Stimulated activated memory B cell treated with anti-CD40 and anti-IgM and Interleukin-4, amounts not matched to agents 10 μg/mL and 1 μg/mL and 100 μg/mL, for 72 hours (primary cell): ENCODE results near the gene DUSP23.

Experiments used
- ATAC-seq: fragments of 150-1000 bp; cut with Tn5 transposase; 2 replicates; pipeline ENCODE4 v1.10.0; 2021
- H3K27ac Mint-ChIP-seq: one replicate; pipeline ENCODE4 v1.8.0; 2022; ENCODE audit warnings: mild to moderate bottlenecking, mixed read lengths
- H3K27me3 Mint-ChIP-seq: one replicate; pipeline ENCODE4 v1.8.0; 2022; ENCODE audit warnings: mixed read lengths
- H3K36me3 Mint-ChIP-seq: one replicate; pipeline ENCODE4 v1.8.0; 2022; ENCODE audit warnings: mixed read lengths
- H3K4me1 Mint-ChIP-seq: one replicate; pipeline ENCODE4 v1.8.0; 2022; ENCODE audit warnings: mixed read lengths
- H3K4me3 Mint-ChIP-seq: one replicate; pipeline ENCODE4 v1.8.0; 2022; ENCODE audit warnings: mild to moderate bottlenecking, moderate library complexity, mixed read lengths
- H3K9me3 Mint-ChIP-seq: one replicate; pipeline ENCODE4 v1.8.0; 2022; ENCODE audit warnings: mixed read lengths

DUSP23 gene

DNA sequence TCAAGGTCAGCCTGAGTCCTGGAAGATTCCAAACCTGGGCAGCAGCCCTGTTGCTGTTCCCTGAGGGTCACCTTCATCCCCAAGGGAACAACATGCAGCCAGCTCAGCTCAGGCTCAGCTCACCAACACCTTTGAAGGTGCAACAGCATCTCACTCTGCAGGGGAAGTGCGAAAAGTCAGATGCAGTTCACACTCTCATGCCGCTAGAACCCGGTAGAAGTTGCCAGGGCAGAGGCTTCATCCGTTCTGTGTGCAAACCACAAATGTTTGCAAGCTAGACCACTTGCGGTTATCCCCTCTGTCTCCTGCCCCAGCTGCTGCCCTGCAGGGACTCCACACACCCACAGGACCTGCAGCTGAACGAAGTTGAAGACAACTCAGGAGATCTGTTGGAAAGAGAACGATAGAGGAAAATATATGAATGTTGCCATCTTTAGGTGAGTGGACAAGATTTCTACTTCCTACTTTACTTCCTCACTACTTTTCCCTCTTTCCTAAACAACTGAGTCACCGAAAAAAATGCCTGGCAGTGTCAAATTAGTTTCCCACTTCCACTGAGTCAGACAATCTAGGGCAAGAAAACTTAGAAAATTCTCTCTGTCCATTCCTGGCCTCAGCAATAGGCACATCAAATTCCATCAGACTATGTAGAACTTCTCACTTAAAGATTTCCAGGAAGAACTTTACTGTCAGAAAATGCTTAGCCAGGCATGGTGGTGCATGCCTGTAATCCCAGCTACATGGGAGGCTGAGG lies 19.6 kb downstream of the DUSP23 start:
- peaks cover 11% of the 10 kb centered on the region for H3K4me1 Mint-ChIP-seq
- ATAC-seq = peak; percentile 56
- no peaks in the 10 kb centered on the region for H3K36me3 Mint-ChIP-seq
- peaks cover 38% of the 10 kb centered on the region for H3K27me3 Mint-ChIP-seq
- H3K27ac Mint-ChIP-seq = no peak overlapping the region
- H3K9me3 Mint-ChIP-seq = no peaks in the 10 kb centered on the region
- H3K4me3 Mint-ChIP-seq = no peak overlapping the region

DNA sequence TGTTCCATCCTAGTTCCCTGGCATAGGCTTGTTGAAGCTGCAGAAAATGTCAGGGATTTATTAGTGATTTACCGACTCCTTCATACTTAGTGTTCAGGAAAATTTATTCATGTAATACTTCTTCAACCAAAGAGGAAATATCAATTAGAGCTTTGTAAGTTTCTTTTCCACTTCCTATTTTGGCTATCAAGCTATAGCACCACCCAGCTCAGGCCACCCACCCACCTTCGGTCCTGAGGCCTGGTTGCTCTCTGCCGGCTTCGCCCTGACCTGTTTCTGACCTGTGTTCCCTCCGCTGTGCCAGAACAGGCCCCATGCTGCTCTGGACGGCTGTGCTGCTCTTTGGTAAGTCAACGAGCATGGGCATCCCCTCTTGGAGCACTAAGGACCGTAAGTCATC lies 21.3 kb downstream of the DUSP23 start, which contains the start of gene FCRL6:
Gene FCRL6 (plus strand): TSS at position 250 of the 400 bp plus-strand sequence. CDS start 65 bp downstream, at position 315.
- no peaks in the 10 kb centered on the region for H3K36me3 Mint-ChIP-seq
- H3K9me3 Mint-ChIP-seq = no peaks in the 10 kb centered on the region
- peaks cover 11% of the 10 kb centered on the region for H3K4me1 Mint-ChIP-seq
- no peak for ATAC-seq
- no peak within 1 kb of the TSS for H3K4me3 Mint-ChIP-seq
- H3K27ac Mint-ChIP-seq = no peak within 1 kb of the TSS
- H3K27me3 Mint-ChIP-seq = peaks cover 55% of the 10 kb centered on the region

GRCh38 chr1:159803956-159804689 lies 23.4 kb downstream of the DUSP23 start:
- H3K4me1 Mint-ChIP-seq = peaks cover 11% of the 10 kb centered on the region
- no peak overlapping the region for H3K4me3 Mint-ChIP-seq
- no peaks in the 10 kb centered on the region for H3K9me3 Mint-ChIP-seq
- no peak overlapping the region for H3K27ac Mint-ChIP-seq
- H3K36me3 Mint-ChIP-seq = no peaks in the 10 kb centered on the region
- ATAC-seq = no peak
- peaks cover 73% of the 10 kb centered on the region for H3K27me3 Mint-ChIP-seq

GRCh38 chr1:159804924-159805323 lies 24.2 kb downstream of the DUSP23 start:
- no peak for ATAC-seq
- H3K4me3 Mint-ChIP-seq = no peak overlapping the region
- no peak overlapping the region for H3K27ac Mint-ChIP-seq
- peaks cover 76% of the 10 kb centered on the region for H3K27me3 Mint-ChIP-seq
- H3K4me1 Mint-ChIP-seq = peaks cover 9% of the 10 kb centered on the region
- no peaks in the 10 kb centered on the region for H3K9me3 Mint-ChIP-seq
- H3K36me3 Mint-ChIP-seq = no peaks in the 10 kb centered on the region

DNA sequence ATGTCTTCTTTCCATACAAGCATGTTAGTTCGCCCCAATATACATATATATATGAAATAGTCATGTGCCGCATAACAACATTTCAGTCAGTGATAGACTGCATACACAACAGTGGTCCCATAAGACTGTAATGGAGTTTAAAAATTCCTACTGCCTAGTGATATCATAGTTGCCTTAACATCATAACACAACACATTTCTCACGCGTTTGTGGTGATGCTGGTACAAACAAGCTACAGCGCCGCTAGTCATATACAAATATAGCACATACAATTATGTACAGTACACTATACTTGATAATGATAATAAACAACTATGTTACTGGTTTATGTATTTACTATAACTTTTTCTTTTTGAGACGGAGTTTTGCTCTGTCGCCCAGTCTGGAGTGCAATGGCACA lies 35.2 kb downstream of the DUSP23 start:
- no peaks in the 10 kb centered on the region for H3K27me3 Mint-ChIP-seq
- H3K4me1 Mint-ChIP-seq = no peaks in the 10 kb centered on the region
- no peak overlapping the region for H3K4me3 Mint-ChIP-seq
- H3K9me3 Mint-ChIP-seq = no peaks in the 10 kb centered on the region
- no peak overlapping the region for H3K27ac Mint-ChIP-seq
- H3K36me3 Mint-ChIP-seq = no peaks in the 10 kb centered on the region
- ATAC-seq = no peak

GRCh38 chr1:159817276-159818041 lies 36.7 kb downstream of the DUSP23 start:
- Mint-ChIP-seq H3K4me3 (no peak overlapping the region), H3K36me3 (no peaks in the 10 kb centered on the region), H3K27ac (no peak overlapping the region), H3K4me1 (no peaks in the 10 kb centered on the region), H3K27me3 (peaks cover 9% of the 10 kb centered on the region), H3K9me3 (no peaks in the 10 kb centered on the region)
- ATAC-seq = no peak

DNA sequence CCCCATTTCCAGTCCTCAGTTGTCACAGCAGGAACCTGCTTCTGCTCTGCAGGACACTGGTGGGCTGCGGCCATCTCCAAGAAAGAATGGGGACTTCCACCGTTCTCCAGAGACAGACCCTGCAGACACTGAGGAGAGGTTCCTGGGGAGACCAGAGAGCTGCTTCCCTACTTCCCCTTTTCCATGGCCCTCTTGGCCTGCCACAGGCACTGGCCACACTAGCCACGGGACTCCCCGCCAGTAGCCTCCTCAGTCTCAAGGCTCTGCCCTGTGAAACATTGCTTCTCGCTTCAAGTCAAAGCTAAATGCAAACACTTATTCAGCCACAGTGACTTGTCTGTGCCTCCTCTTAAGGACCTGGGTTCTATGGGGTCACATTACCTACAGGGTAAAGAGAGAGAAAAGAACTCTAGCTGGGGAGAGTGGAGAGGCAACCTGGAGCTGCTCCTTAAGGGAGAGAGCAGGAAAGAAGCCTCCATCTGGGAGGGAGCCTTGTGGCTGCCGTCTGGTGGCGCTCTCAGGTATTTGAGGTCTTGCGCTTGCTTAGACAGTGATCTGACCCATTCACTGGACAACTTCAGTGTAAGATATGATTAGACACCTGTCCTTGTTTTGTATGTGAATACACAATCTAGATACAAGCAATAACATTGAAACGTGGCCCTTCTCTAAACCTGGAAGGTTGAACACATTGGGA lies 40.6 kb downstream of the DUSP23 start:
- Mint-ChIP-seq H3K27ac (no peak overlapping the region), H3K4me1 (peaks cover 6% of the 10 kb centered on the region), H3K27me3 (peaks cover 48% of the 10 kb centered on the region)

DNA sequence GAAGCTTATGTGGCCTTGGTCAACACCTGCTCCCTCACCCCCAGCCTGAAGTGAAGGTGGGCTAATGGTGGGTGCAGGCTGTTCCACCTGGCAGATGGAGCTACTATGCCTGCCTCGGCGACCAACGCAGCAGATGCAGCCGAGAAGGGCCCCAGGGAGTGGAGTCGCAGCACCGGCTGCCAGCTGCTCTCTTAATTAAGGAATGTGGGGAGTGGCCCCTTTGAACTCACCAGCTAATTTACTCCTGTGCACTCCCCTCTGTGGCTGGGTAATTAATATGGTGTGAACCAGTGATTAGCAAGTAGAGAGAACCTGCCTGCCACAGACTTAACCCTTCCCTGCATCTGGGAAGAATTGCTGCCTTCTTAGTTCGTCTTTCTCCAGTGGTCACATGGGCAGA lies 42.6 kb downstream of the DUSP23 start:
- Mint-ChIP-seq H3K9me3 (no peaks in the 10 kb centered on the region), H3K27ac (no peak overlapping the region), H3K4me3 (no peak overlapping the region), H3K27me3 (peaks cover 58% of the 10 kb centered on the region), H3K4me1 (peaks cover 16% of the 10 kb centered on the region), H3K36me3 (no peaks in the 10 kb centered on the region)
- no peak for ATAC-seq

More for the DNA sequence above, 40.6 kb downstream of the DUSP23 start:
- no peaks in the 10 kb centered on the region for H3K9me3 Mint-ChIP-seq
- no peak overlapping the region for H3K4me3 Mint-ChIP-seq
- ATAC-seq = no peak
- H3K36me3 Mint-ChIP-seq = no peaks in the 10 kb centered on the region

- Mint-ChIP-seq H3K9me3 (no peaks in the 10 kb centered on the region), H3K27me3 (peaks cover 58% of the 10 kb centered on the region)
Measured at GRCh38 chr1:159825564-159825963, 44.8 kb downstream of the DUSP23 start.

DNA sequence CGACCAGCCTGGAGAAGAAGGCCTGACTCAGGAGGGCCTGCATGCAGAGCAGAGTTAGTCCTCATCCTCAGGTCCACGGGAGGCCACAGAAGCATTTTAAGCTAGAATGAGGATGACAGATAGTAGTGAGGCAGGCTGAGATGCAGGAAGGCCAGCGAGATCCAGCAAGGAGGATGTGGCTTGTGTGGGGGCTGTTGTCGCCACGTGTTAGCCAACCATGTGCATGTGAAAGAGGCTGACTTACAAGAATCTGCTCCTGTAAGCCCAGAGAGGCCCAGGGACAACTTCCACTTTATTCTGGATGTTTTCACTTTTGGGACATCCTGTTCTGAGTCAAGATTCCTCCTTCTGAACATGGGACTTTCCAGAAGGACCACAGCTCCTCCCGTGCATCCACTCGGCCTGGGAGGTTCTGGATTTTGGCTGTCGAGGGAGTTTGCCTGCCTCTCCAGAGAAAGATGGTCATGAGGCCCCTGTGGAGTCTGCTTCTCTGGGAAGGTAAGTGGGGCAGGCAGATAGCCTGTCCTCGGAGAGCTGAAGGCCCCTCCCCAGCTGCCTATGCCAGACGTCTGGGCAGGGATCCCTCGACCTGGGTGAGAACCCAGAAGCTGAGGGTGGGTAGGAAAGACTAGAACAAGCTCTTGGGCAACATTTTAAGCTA lies 45.8 kb downstream of the DUSP23 start, which contains the start of gene SLAMF8:
Gene SLAMF8 (plus strand): TSS at position 433 of the 661 bp plus-strand sequence. CDS start 26 bp downstream, at position 459.
- Mint-ChIP-seq H3K27ac (no peak within 1 kb of the TSS), H3K9me3 (no peaks in the 10 kb centered on the region), H3K4me3 (no peak within 1 kb of the TSS), H3K4me1 (peaks cover 28% of the 10 kb centered on the region), H3K27me3 (peaks cover 57% of the 10 kb centered on the region), H3K36me3 (no peaks in the 10 kb centered on the region)
- ATAC-seq = no peak

More at GRCh38 chr1:159825564-159825963, 44.8 kb downstream of the DUSP23 start:
- no peak overlapping the region for H3K27ac Mint-ChIP-seq
- H3K4me3 Mint-ChIP-seq = no peak overlapping the region
- H3K4me1 Mint-ChIP-seq = peaks cover 28% of the 10 kb centered on the region
- no peaks in the 10 kb centered on the region for H3K36me3 Mint-ChIP-seq
- no peak for ATAC-seq

DNA sequence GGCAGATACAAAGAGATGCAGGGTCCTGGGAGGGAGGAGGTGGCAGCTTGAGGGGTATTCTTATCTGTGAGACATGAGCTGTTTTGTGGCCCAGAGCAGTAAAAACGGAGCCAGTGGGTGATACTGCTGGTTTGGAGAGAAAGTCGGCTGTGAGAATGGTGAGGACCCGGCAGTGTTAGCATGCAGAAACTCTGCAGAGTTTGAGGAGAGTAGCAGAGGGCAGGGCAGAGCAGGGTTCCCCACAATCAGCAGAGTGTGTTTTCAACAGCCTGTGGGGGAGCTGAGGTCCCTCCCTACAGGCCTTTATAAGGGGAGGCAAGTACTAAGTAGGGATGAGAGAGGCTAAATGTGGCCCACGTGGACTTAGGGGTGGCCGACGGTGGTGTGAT lies 46.3 kb downstream of the DUSP23 start:
- ATAC-seq = no peak
- H3K9me3 Mint-ChIP-seq = no peaks in the 10 kb centered on the region
- H3K4me1 Mint-ChIP-seq = peaks cover 28% of the 10 kb centered on the region
- H3K27ac Mint-ChIP-seq = no peak overlapping the region
- H3K27me3 Mint-ChIP-seq = peaks cover 52% of the 10 kb centered on the region
- no peak overlapping the region for H3K4me3 Mint-ChIP-seq
- no peaks in the 10 kb centered on the region for H3K36me3 Mint-ChIP-seq

- H3K4me1 Mint-ChIP-seq = peaks cover 28% of the 10 kb centered on the region
- ATAC-seq = no peak
- H3K27me3 Mint-ChIP-seq = peaks cover 48% of the 10 kb centered on the region
- H3K36me3 Mint-ChIP-seq = no peaks in the 10 kb centered on the region
- H3K27ac Mint-ChIP-seq = no peak overlapping the region
- no peak overlapping the region for H3K4me3 Mint-ChIP-seq
- no peaks in the 10 kb centered on the region for H3K9me3 Mint-ChIP-seq
Measured at GRCh38 chr1:159827549-159827948, 46.8 kb downstream of the DUSP23 start.

- H3K27me3 Mint-ChIP-seq = peaks cover 41% of the 10 kb centered on the region
- no peak overlapping the region for H3K4me3 Mint-ChIP-seq
- ATAC-seq = no peak
- peaks cover 28% of the 10 kb centered on the region for H3K4me1 Mint-ChIP-seq
- H3K9me3 Mint-ChIP-seq = no peaks in the 10 kb centered on the region
- no peak overlapping the region for H3K27ac Mint-ChIP-seq
- H3K36me3 Mint-ChIP-seq = no peaks in the 10 kb centered on the region
Measured at GRCh38 chr1:159828176-159828575, 47.4 kb downstream of the DUSP23 start.

DNA sequence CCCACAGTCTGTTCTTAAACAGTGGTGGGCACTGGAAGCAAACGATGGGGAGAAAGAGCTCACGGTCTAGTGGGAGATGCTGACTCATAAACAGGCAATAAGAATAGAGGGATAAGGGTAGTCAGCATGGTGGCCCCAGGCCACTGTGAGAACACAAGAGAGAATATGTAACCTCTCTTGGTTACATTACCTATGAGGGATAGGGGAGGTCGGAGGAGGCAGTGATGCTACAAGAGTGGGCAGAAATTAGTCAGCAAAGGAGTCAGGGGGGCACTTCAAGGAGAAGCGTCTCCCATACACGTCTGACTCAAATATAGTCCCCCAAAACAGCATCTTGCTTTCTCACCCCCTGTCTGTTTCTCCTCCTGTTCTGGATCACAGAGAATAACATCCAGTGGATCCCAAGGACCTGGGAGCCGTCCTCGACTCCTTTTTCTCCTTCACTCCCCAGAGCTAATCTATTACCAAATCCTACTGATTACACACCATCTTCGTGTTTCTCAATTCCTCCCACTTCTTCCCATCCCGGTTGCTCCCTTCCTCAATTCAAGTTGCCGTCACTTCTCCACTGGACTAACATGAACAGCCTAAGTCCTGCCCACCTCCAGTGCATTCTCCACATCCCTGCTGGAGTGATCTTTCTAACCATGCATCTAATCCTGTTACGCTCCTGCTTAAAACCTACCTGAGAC lies 48.0 kb downstream of the DUSP23 start:
- no peak for ATAC-seq
- H3K9me3 Mint-ChIP-seq = no peaks in the 10 kb centered on the region
- H3K27ac Mint-ChIP-seq = no peak overlapping the region
- H3K36me3 Mint-ChIP-seq = no peaks in the 10 kb centered on the region
- H3K4me1 Mint-ChIP-seq = peaks cover 28% of the 10 kb centered on the region
- no peak overlapping the region for H3K4me3 Mint-ChIP-seq
- H3K27me3 Mint-ChIP-seq = peaks cover 36% of the 10 kb centered on the region
